GM21528 (cell line): ENCODE data around the gene CASQ2.

Experiments used
- ATAC-seq: cut with Tn5 transposase; IDR thresholded peaks from one replicate; pipeline ENCODE4 v1.9.1; 2021; ENCODE audit warnings: mild to moderate bottlenecking, moderate library complexity; ENCODE audit not compliant: unreplicated experiment, low FRiP score

The CASQ2 gene

DNA sequence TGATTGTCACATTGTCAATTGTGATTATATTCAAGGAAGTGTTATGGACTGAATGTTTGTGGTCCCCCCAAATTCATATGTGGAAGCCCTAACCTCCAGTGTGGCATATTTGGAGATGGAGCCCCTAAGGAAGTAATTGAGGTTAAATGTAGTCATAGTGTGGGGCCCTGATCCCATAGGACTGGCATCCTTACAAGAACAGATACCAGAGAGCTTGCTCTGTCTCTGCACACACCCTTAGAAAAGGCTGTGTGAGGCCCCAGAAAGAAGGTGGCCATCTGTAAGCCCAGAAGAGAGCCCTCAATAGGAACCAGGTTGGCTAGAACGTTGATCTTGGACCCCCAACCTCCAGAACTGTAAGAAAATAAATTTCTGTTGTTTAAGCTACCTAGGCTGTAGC is 98.6 kb downstream of the CASQ2 start:
- ATAC-seq: no peak

GRCh38 chr1:115669002-115669673 is 99.4 kb downstream of the CASQ2 start:
- ATAC-seq: no peak

- ATAC-seq: no peak
Observed at GRCh38 chr1:115668579-115668978, 99.9 kb downstream of the CASQ2 start.

- ATAC-seq: no peak
Observed at GRCh38 chr1:115666702-115667101, 101.8 kb downstream of the CASQ2 start.

DNA sequence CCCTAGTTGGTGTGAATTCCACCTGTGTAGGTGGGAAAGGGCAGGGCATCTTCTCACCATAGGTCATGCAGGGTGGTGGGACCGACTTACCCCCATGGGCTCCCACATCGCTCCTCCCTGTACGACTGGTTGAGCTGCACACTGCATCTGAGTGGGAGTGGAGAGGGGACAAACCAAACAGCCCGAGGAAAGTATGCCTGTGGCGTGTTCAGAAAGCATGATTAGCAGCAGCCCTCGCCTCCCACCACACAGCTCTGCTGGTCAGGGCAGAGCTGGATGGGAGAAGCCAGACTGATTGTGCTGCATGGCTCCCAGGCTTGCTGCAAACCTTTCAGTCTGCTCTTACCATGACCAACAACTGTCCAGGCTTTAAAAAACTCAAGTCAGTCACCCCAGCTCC is 102.3 kb downstream of the CASQ2 start:
- ATAC-seq: no peak

GRCh38 chr1:115665319-115666096 is 103.0 kb downstream of the CASQ2 start:
- ATAC-seq: no peak

- no peak for ATAC-seq
Observed at GRCh38 chr1:115661157-115661556, 107.4 kb downstream of the CASQ2 start.

GRCh38 chr1:115660151-115660550 is 108.4 kb downstream of the CASQ2 start:
- no peak for ATAC-seq

DNA sequence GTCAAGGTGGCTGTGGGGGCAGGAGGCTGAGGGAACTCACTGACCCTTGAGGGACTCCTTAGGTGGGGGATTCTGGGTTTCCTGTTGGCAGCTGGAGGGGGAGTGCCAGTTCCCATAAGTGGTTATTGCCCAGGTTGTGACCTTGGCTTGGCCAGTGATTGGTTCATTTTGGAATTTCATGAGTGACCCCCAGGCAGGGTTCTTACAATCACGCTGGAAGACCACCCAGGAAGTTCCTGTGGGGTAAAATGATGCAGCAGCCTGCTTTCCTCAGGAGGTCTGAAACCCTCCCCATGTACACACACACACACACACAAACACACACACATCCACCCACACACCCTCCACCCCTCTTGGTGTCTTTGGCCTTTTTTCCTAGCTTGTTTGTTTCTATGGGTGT is 109.9 kb downstream of the CASQ2 start:
- no peak for ATAC-seq

DNA sequence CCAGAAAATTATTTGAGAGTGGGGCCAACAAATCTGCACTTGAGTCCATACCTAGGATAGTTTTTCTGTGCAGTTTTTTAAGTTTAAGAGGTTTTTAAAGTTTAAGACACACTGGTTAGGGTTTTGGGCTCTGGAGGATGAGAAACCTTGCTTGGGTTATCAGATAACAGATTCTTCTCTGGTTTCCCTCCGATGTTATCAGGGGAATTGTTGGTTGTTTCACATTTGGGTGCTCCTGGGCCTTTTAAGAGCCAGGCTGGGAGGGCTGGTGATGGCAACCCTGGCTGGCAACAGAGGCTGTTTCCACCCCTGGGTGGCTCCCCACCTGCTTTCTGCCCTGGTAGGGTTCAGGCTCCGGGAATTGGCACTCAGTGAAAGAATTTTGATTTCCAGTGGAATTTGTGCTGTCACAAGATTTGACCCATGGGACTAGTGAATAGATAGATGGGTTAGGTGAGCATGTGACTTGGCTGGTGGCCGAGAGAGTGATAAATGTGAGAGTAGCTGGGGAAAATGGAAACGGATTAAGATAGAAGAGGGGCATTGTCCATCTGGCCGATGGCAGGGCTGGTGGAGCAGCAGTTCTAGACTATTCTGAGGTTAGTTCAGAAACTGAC is 111.9 kb downstream of the CASQ2 start:
- no peak for ATAC-seq

GRCh38 chr1:115655916-115656315 is 112.6 kb downstream of the CASQ2 start:
- no peak for ATAC-seq

GRCh38 chr1:115655306-115655663 is 113.2 kb downstream of the CASQ2 start:
- ATAC-seq: no peak

DNA sequence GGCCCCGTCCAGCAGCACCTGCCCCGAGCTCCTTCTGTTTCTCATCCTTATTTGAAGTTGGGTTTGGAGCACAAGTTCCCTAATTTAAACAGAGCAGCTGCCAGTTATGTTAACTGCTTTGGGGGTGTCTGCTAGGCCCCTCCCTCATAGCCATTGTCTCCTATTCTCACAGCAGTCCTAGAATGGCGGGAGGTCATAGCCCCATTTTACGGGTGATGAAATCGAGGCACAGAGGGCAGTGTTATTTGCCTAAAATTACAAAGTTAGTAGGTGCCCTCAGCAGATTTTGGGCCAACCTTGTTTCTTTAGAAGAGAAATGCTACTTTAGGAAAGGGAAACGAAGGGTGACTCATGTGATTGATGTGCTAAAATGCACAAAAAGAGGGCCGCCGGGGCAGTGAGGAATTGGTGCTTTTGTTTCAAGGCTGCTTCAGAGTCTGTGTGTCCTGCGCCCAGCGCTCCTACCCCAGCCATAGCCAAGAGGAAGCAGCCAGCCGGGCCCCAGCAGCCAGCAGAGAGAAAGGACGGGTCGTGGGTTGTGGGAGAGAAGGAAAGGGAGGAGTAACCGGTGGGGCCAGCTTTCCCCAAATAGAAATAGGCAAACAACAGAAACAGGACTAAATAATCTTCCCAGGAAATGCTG is 113.7 kb downstream of the CASQ2 start:
- ATAC-seq: no peak

- ATAC-seq: no peak
Observed at GRCh38 chr1:115654125-115654524, 114.4 kb downstream of the CASQ2 start.

- no peak for ATAC-seq
Observed at GRCh38 chr1:115652236-115652788, 116.2 kb downstream of the CASQ2 start.

DNA sequence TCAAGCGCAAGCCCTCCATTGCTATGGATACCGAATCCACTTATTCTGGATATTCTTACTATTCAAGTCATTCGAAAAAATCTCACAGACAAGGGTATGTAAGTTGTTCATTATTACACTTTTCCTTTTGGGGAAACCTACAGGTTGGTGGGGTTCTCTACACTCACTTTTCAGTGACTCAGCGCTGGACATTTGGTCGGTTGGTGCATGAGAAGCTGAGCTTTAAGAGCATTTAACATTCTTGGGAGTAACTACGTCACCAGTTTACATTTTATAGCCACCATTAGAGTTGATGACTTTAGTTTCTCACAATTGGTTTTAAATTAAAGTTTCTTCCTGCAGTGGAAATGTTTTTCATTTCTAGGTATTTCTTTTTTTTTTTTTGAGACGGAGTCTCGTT is 117.1 kb downstream of the CASQ2 start:
- ATAC-seq: no peak

GRCh38 chr1:115650961-115651360 is 117.6 kb downstream of the CASQ2 start:
- no peak for ATAC-seq
